Measurements from ENCODE around the gene TRPC5OS. TPM values are rescaled to one million over a fixed set of nuclear protein-coding genes. Genes with fewer than 3 reads are reported as not detected.

Gene TRPC5OS
- total and polyA plus RNA-seq, 2 of the 4 experiments (the other 2 are of a cell fraction), result not detected

GRCh38 chrX:111850975-111851374 is 25.0 kb upstream of the TRPC5OS start:
- Histone ChIP-seq H3K79me1 (ENCODE audit: low read depth in 1 of 2, low read length in 2 of 2) (no peaks in the 10 kb centered on the region), H3K36me3 (ENCODE audit: control insufficient read depth, insufficient read depth, low read length) (no peaks in the 10 kb centered on the region), H3K14ac (replicated peaks; ENCODE audit: low read depth, low read length) (no peak overlapping the region), H3K9ac (ENCODE audit: low read depth, low read length) (no peak overlapping the region), H3K18ac (ENCODE audit: low read depth, low read length) (no peak overlapping the region), H2BK120ac (ENCODE audit: low read depth, low read length) (no peak overlapping the region), H3K9me1 (ENCODE audit: insufficient read depth, low read length) (no peaks in the 10 kb centered on the region), H2AK5ac (ENCODE audit: low read depth, low read length) (no peak overlapping the region), H4K20me1 (ENCODE audit: insufficient read depth, low read length) (no peaks in the 10 kb centered on the region), H4K8ac (ENCODE audit: low read depth in 2 of 2, low read length in 2 of 2) (no peak overlapping the region), H4K5ac (ENCODE audit: low read depth, low read length) (no peak overlapping the region), H3K4me1 (ENCODE audit: control insufficient read depth, insufficient read depth, low read length) (no peaks in the 10 kb centered on the region), H4K91ac (ENCODE audit: insufficient read depth, low read depth, low read length) (no peak overlapping the region), H2BK15ac (ENCODE audit: low read depth, low read length) (no peak overlapping the region), H3K4me3 (ENCODE audit: insufficient read depth, low read depth, low read length) (no peak overlapping the region), H2AK9ac (replicated peaks; ENCODE audit: low read depth, low read length, poor library complexity) (no peak overlapping the region), H3K9me3 (ENCODE audit: control insufficient read depth, insufficient read depth, low read length) (no peaks in the 10 kb centered on the region; the same call in 1 of the 2 replicates), H3K27ac (ENCODE audit: insufficient read depth, low read length) (no peak overlapping the region), H2BK5ac (ENCODE audit: low read depth, low read length, poor library complexity, severe bottlenecking) (no peak overlapping the region), H3K4ac (ENCODE audit: low read depth, low read length) (no peak overlapping the region), H3K4me2 (ENCODE audit: low read depth, low read length) (no peak overlapping the region), H2AFZ (replicated peaks; ENCODE audit: low read length, poor library complexity) (no peak overlapping the region), H3K23ac (ENCODE audit: low read depth, low read length) (no peak overlapping the region), H2BK20ac (ENCODE audit: low read depth, low read length) (no peak overlapping the region), H3K27me3 (ENCODE audit: control insufficient read depth, insufficient read depth, low read length) (peaks cover 5% of the 10 kb centered on the region), H3K56ac (ENCODE audit: extremely low read depth, insufficient read depth, low read length) (no peak overlapping the region)
- TF ChIP-seq SMC3 (IDR thresholded peaks at IDR 0.05; ENCODE audit: low read depth, low read length), result no peak
- no peak for TF ChIP-seq FOS (IDR thresholded peaks at IDR 0.05; ENCODE audit: low read depth, low read length)
- peak; percentile 35 for ATAC-seq (ENCODE audit: low read depth)
- ChIA-PET POLR2A (ENCODE audit: unreplicated experiment) (no interaction called here), CTCF (no interaction called here)
- peak; percentile 33 for DNase-seq
- intact Hi-C loops (cut with micrococcal nuclease), result no loop called here
- dilution Hi-C loops (cut with HindIII; ENCODE audit: low sequenced_read_pairs, unreplicated experiment), result no loop called here
- in situ Hi-C loops (cut with MboI; ENCODE audit: low sequenced_read_pairs), result no loop called here
- no TSS peak for BruUV-seq (replicated peaks)
